ENCODE data around the gene PRDM16. TPM values are rescaled to one million over a fixed set of nuclear protein-coding genes. Genes with fewer than 3 reads are reported as not detected.

Gene PRDM16
- total RNA-seq, 1 experiment from 2014 or later, result 0.04 TPM

GRCh38 chr1:3297756-3298155, 228.8 kb downstream of the PRDM16 start:
- no peaks in the 10 kb centered on the region for H3K36me3 ChIP-seq (ENCODE audit: low read depth, low read length)
- no peak overlapping the region for H3K4me3 ChIP-seq (ENCODE audit: low read length)
- no peaks in the 10 kb centered on the region for H3K9me3 ChIP-seq (ENCODE audit: low read length)
- no peak for DNase-seq
- H3K9ac ChIP-seq (ENCODE audit: low read length), result no peak overlapping the region
- intact Hi-C loops (cut with micrococcal nuclease), result no loop called here
- H3K27ac ChIP-seq (ENCODE audit: low read length), result no peak overlapping the region
- H3K79me2 ChIP-seq (ENCODE audit: low read length), result no peaks in the 10 kb centered on the region
- BruUV-seq (replicated peaks), result no TSS peak
- H3K4me2 ChIP-seq (ENCODE audit: low read length), result no peak overlapping the region
- H2AFZ ChIP-seq (ENCODE audit: low read length), result no peak overlapping the region
- CTCF ChIA-PET, result no interaction called here
- no peaks in the 10 kb centered on the region for H3K9me2 ChIP-seq (replicated peaks; ENCODE audit: low read length)
- POLR2A ChIA-PET (ENCODE audit: unreplicated experiment), result no interaction called here
- TF ChIP-seq EZH2 (IDR thresholded peaks at IDR 0.05; ENCODE audit: low read length, unreplicated experiment) (no peak), EZH2phosphoT487 (IDR thresholded peaks at IDR 0.05; ENCODE audit: borderline replicate concordance, low read length) (no peak)
- TF ChIP-seq, protein P1, sequence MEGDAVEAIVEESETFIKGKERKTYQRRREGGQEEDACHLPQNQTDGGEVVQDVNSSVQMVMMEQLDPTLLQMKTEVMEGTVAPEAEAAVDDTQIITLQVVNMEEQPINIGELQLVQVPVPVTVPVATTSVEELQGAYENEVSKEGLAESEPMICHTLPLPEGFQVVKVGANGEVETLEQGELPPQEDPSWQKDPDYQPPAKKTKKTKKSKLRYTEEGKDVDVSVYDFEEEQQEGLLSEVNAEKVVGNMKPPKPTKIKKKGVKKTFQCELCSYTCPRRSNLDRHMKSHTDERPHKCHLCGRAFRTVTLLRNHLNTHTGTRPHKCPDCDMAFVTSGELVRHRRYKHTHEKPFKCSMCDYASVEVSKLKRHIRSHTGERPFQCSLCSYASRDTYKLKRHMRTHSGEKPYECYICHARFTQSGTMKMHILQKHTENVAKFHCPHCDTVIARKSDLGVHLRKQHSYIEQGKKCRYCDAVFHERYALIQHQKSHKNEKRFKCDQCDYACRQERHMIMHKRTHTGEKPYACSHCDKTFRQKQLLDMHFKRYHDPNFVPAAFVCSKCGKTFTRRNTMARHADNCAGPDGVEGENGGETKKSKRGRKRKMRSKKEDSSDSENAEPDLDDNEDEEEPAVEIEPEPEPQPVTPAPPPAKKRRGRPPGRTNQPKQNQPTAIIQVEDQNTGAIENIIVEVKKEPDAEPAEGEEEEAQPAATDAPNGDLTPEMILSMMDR (conservative IDR thresholded peaks at IDR 0.05; ENCODE audit: low read depth, low read length), result no peak
- no peaks in the 10 kb centered on the region for H4K20me1 ChIP-seq (ENCODE audit: low read length)
- ATAC-seq, result no peak
- peaks cover 7% of the 10 kb centered on the region; the same call in 1 of the 2 replicates for H3K4me1 ChIP-seq (ENCODE audit: insufficient read depth, low read length)
- peaks cover 89% of the 10 kb centered on the region for H3K27me3 ChIP-seq (ENCODE audit: low read length)
- H3F3A ChIP-seq (ENCODE audit: low read length, unreplicated experiment), result no peaks in the 10 kb centered on the region

DNA sequence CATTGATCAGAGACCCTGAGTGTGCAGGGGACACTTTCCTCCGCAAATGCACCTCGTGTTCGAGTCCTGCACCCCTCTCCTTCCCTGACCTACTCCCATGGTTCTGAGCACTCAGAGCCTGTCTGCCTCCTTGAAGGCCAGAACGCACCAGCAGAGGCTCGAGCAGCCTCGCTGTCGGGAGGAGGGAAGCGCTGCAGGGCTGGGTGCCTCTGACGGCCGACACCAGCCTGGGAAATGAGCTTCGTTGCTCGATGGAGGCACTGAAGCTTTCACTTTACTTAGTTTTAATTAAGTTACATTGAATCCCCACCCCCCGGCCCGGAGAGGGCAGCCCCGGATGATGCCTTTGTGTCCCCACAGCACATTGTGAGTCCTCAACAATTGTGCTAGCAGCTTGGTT, 229.2 kb downstream of the PRDM16 start:
- Histone ChIP-seq H3K4me1 (ENCODE audit: insufficient read depth, low read length) (peaks cover 4% of the 10 kb centered on the region; the same call in 1 of the 2 replicates), H3K9me2 (replicated peaks; ENCODE audit: low read length) (no peaks in the 10 kb centered on the region), H2AFZ (ENCODE audit: low read length) (no peak overlapping the region), H3K27ac (ENCODE audit: low read length) (no peak overlapping the region), H3K36me3 (ENCODE audit: low read depth, low read length) (no peaks in the 10 kb centered on the region), H3K4me3 (ENCODE audit: low read length) (no peak overlapping the region), H3K9me3 (ENCODE audit: low read length) (no peaks in the 10 kb centered on the region), H3F3A (ENCODE audit: low read length, unreplicated experiment) (no peaks in the 10 kb centered on the region), H3K4me2 (ENCODE audit: low read length) (no peak overlapping the region), H3K79me2 (ENCODE audit: low read length) (no peaks in the 10 kb centered on the region), H3K9ac (ENCODE audit: low read length) (no peak overlapping the region), H4K20me1 (ENCODE audit: low read length) (no peaks in the 10 kb centered on the region), H3K27me3 (ENCODE audit: low read length) (peaks cover 88% of the 10 kb centered on the region)
- ATAC-seq (no peak), DNase-seq (no peak)
- TF ChIP-seq, protein P1 (conservative IDR thresholded peaks at IDR 0.05; ENCODE audit: low read depth, low read length), result no peak
- no peak for TF ChIP-seq EZH2phosphoT487 (IDR thresholded peaks at IDR 0.05; ENCODE audit: borderline replicate concordance, low read length)
- no peak for TF ChIP-seq EZH2 (IDR thresholded peaks at IDR 0.05; ENCODE audit: low read length, unreplicated experiment)
- BruUV-seq (replicated peaks), result no TSS peak
- intact Hi-C loops (cut with micrococcal nuclease), result no loop called here
- POLR2A ChIA-PET (ENCODE audit: unreplicated experiment), result no interaction called here
- CTCF ChIA-PET, result no interaction called here

- POLR2A ChIA-PET (ENCODE audit: unreplicated experiment), result no interaction called here
- DNase-seq (no peak), ATAC-seq (no peak)
- no peak overlapping the region for H3K4me3 ChIP-seq (ENCODE audit: low read length)
- intact Hi-C loops (cut with micrococcal nuclease), result no loop called here
- no peak overlapping the region for H2AFZ ChIP-seq (ENCODE audit: low read length)
- H3F3A ChIP-seq (ENCODE audit: low read length, unreplicated experiment), result no peaks in the 10 kb centered on the region
- peaks cover 9% of the 10 kb centered on the region for H3K4me1 ChIP-seq (ENCODE audit: insufficient read depth, low read length)
- H3K9me2 ChIP-seq (replicated peaks; ENCODE audit: low read length), result no peaks in the 10 kb centered on the region
- no TSS peak for BruUV-seq (replicated peaks)
- CTCF ChIA-PET, result no interaction called here
- peaks cover 72% of the 10 kb centered on the region for H3K27me3 ChIP-seq (ENCODE audit: low read length)
- no peak overlapping the region for H3K27ac ChIP-seq (ENCODE audit: low read length)
- H3K9me3 ChIP-seq (ENCODE audit: low read length), result no peaks in the 10 kb centered on the region
- H3K9ac ChIP-seq (ENCODE audit: low read length), result no peak overlapping the region
- no peaks in the 10 kb centered on the region for H4K20me1 ChIP-seq (ENCODE audit: low read length)
- TF ChIP-seq, protein P1 (conservative IDR thresholded peaks at IDR 0.05; ENCODE audit: low read depth, low read length), result no peak
- TF ChIP-seq EZH2phosphoT487 (IDR thresholded peaks at IDR 0.05; ENCODE audit: borderline replicate concordance, low read length) (no peak), EZH2 (IDR thresholded peaks at IDR 0.05; ENCODE audit: low read length, unreplicated experiment) (no peak)
- no peaks in the 10 kb centered on the region for H3K36me3 ChIP-seq (ENCODE audit: low read depth, low read length)
- H3K79me2 ChIP-seq (ENCODE audit: low read length), result no peaks in the 10 kb centered on the region
- no peak overlapping the region for H3K4me2 ChIP-seq (ENCODE audit: low read length)
These were observed 235.2 kb downstream of the PRDM16 start for GRCh38 chr1:3304246-3304645.
